H1 (cell line): ENCODE results near the gene MTM1.

Experiments
- ATF2 ChIP-seq: IDR thresholded peaks from 2 replicates; pipeline ENCODE4 v1.6.1; 2012; ENCODE audit warnings: low read length, inconsistent platforms
- CTCF ChIP-seq, 3 experiments: IDR thresholded peaks; 1 replicate in 2 of 3; 2 replicates in 1 of 3; pipeline versions ENCODE4 v1.5.1 to v1.6.1; 2011; ENCODE audit warnings: low read length in 3 of 3, mild to moderate bottlenecking in 3 of 3, inconsistent platforms in 2 of 3, low read depth in 1 of 3, moderate library complexity in 1 of 3; ENCODE audit not compliant: insufficient read depth in 1 of 3; ENCODE audit errors: control extremely low read depth in 1 of 3
- EP300 ChIP-seq, 2 experiments: IDR thresholded peaks; 1 replicate in 1 of 2; 2 replicates in 1 of 2; pipeline ENCODE4 v1.6.1; 2011 to 2012; ENCODE audit warnings: low read depth in 2 of 2, low read length in 2 of 2, mild to moderate bottlenecking in 2 of 2, borderline replicate concordance in 1 of 2, inconsistent platforms in 1 of 2, moderate library complexity in 1 of 2
- EZH2 ChIP-seq: fragments of 200-600 bp; sonication (generic); IDR thresholded peaks from 2 replicates; pipeline ENCODE4 v1.7.1; 2012; ENCODE audit warnings: low read depth, mild to moderate bottlenecking, moderate library complexity, low read length, inconsistent platforms; ENCODE audit not compliant: severe bottlenecking
- FOSL1 ChIP-seq: IDR thresholded peaks from 2 replicates; pipeline ENCODE4 v1.6.1; 2011; ENCODE audit warnings: mild to moderate bottlenecking, low read depth, low read length, moderate library complexity; ENCODE audit not compliant: insufficient read depth
- HDAC2 ChIP-seq, 2 experiments: fragments of 300-600 bp in 1 of 2; sonication (generic) in 1 of 2; IDR thresholded peaks; 2 replicates each; pipeline ENCODE4 v1.6.1; 2011 to 2012; ENCODE audit warnings: low read depth in 2 of 2, low read length in 2 of 2, mild to moderate bottlenecking in 2 of 2, moderate library complexity in 2 of 2, borderline replicate concordance in 1 of 2, inconsistent platforms in 1 of 2
- HDAC6 ChIP-seq: IDR thresholded peaks from one replicate; pipeline ENCODE4 v1.7.1; 2012; ENCODE audit warnings: low read depth, mild to moderate bottlenecking, inconsistent platforms, low read length, moderate library complexity
- MAX ChIP-seq: IDR thresholded peaks from 2 replicates; pipeline ENCODE4 v1.6.1; 2012; ENCODE audit warnings: inconsistent platforms
- POLR2A ChIP-seq, 2 experiments: IDR thresholded peaks; 1 replicate in 1 of 2; 2 replicates in 1 of 2; pipeline ENCODE4 v1.6.1; 2011; ENCODE audit warnings: low read depth in 2 of 2, low read length in 2 of 2, mild to moderate bottlenecking in 2 of 2; ENCODE audit errors: control extremely low read depth in 1 of 2
- RFX5 ChIP-seq: IDR thresholded peaks from 2 replicates; pipeline ENCODE4 v1.6.1; 2011; ENCODE audit warnings: low read depth, low read length, improper control_type of control experiment, borderline replicate concordance
- RNF2 ChIP-seq: fragments of 200-900, 300-1000 bp; sonication (generic); IDR thresholded peaks from 2 replicates; pipeline ENCODE4 v1.7.1; 2016; ENCODE audit warnings: borderline replicate concordance, low read depth, mild to moderate bottlenecking, antibody characterized with exemption, low read length; ENCODE audit not compliant: poor library complexity, severe bottlenecking; ENCODE audit errors: missing control alignments
- YY1 ChIP-seq: IDR thresholded peaks from 2 replicates; pipeline ENCODE4 v1.6.1; 2011; ENCODE audit warnings: low read depth, mild to moderate bottlenecking, low read length
- ZNF274 ChIP-seq: IDR thresholded peaks from 2 replicates; pipeline ENCODE4 v1.7.0; 2012; ENCODE audit warnings: low read length, borderline replicate concordance; ENCODE audit errors: extremely low read depth

GRCh38 chrX:150712619-150713018, 144.2 kb downstream of the MTM1 start:
- no peak for TF ChIP-seq EZH2
- no peak for TF ChIP-seq CTCF (IDR thresholded peaks at IDR 0.05; ENCODE audit: control extremely low read depth in 1 of 3, insufficient read depth in 1 of 3, low read depth in 1 of 3, low read length in 3 of 3)
- no peak for TF ChIP-seq YY1
- no peak for TF ChIP-seq HDAC6
- no peak for TF ChIP-seq HDAC2 (IDR thresholded peaks at IDR 0.05; ENCODE audit: borderline replicate concordance in 1 of 2, low read depth in 2 of 2, low read length in 2 of 2)
- no peak for TF ChIP-seq EP300 (IDR thresholded peaks at IDR 0.05; ENCODE audit: borderline replicate concordance in 1 of 2, low read depth in 2 of 2, low read length in 2 of 2)
- no peak for TF ChIP-seq ATF2
- TF ChIP-seq RFX5, result no peak
- TF ChIP-seq MAX, result no peak
- TF ChIP-seq ZNF274, result no peak
- no peak for TF ChIP-seq FOSL1
- no peak for TF ChIP-seq POLR2A (IDR thresholded peaks at IDR 0.05; ENCODE audit: control extremely low read depth in 1 of 2, low read depth in 2 of 2, low read length in 2 of 2)
- TF ChIP-seq RNF2, result no peak
